Fibroblast of lung (primary cell): ENCODE measurements around the gene CHN2.

Experiments used
- CTCF ChIP-seq, 2 donors: IDR thresholded peaks in 1 of 2; conservative IDR thresholded peaks in 1 of 2; 1 replicate in 1 of 2; 2 replicates in 1 of 2; pipeline ENCODE4 v1.5.1; 2011 to 2012; ENCODE audit warnings: low read length in 2 of 2, control low read depth in 1 of 2, inconsistent platforms in 1 of 2, low read depth in 1 of 2, mild to moderate bottlenecking in 1 of 2
- EZH2 ChIP-seq: IDR thresholded peaks from 2 replicates; pipeline ENCODE4 v1.5.1; 2012; ENCODE audit warnings: low read length, control low read depth, mild to moderate bottlenecking; ENCODE audit errors: missing control alignments

DNA sequence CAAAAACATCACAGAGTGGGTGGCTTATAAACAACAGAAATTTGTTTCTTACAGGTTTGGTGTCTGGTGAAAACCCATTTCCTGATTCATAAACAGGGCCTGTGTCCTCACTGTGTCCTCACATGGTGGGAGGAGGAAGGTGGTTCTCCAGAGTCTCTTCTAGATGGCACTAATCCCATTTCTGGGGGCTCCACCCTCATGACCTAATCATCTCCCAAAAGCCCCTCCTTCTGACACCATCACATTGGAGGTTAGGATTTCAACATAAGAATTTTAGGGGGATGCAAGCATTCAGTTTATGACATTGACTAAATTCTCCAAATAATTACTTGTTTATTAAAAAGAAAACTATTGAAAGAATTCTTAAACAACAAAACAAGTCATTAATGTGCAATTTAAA is 116.0 kb downstream of the CHN2 start:
- TF ChIP-seq CTCF (conservative IDR thresholded peaks at IDR 0.05 in 1 of 2, IDR thresholded peaks at IDR 0.05 in 1 of 2; ENCODE audit: low read depth in 1 of 2, low read length in 2 of 2) (no peak), EZH2 (no peak)
